ENCODE measurements around the gene SPECC1.

- TF ChIP-seq, protein P1, sequence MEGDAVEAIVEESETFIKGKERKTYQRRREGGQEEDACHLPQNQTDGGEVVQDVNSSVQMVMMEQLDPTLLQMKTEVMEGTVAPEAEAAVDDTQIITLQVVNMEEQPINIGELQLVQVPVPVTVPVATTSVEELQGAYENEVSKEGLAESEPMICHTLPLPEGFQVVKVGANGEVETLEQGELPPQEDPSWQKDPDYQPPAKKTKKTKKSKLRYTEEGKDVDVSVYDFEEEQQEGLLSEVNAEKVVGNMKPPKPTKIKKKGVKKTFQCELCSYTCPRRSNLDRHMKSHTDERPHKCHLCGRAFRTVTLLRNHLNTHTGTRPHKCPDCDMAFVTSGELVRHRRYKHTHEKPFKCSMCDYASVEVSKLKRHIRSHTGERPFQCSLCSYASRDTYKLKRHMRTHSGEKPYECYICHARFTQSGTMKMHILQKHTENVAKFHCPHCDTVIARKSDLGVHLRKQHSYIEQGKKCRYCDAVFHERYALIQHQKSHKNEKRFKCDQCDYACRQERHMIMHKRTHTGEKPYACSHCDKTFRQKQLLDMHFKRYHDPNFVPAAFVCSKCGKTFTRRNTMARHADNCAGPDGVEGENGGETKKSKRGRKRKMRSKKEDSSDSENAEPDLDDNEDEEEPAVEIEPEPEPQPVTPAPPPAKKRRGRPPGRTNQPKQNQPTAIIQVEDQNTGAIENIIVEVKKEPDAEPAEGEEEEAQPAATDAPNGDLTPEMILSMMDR (CRISPR knock-in tag; IDR thresholded peaks at IDR 0.05): no peak
- TF ChIP-seq BHLHE40 (IDR thresholded peaks at IDR 0.05; ENCODE audit: low read length): no peak
- TF ChIP-seq ZNF510 (CRISPR knock-in tag; IDR thresholded peaks at IDR 0.05; ENCODE audit: low read depth): no peak
- TF ChIP-seq ZNF672 (CRISPR knock-in tag; IDR thresholded peaks at IDR 0.05): no peak
- TF ChIP-seq TCF7 (IDR thresholded peaks at IDR 0.05; ENCODE audit: low read depth): no peak
- TF ChIP-seq ZNF292 (CRISPR knock-in tag; IDR thresholded peaks at IDR 0.05; ENCODE audit: borderline replicate concordance, low read depth): no peak
- no peak for TF ChIP-seq CREB1 (IDR thresholded peaks at IDR 0.05)
- TF ChIP-seq CREB1 (CRISPR knock-in tag; IDR thresholded peaks at IDR 0.05): no peak
- TF ChIP-seq FOXA3 (CRISPR knock-in tag; IDR thresholded peaks at IDR 0.05): no peak
- no peak for TF ChIP-seq KDM1A (CRISPR knock-in tag; IDR thresholded peaks at IDR 0.05)
- no peak for TF ChIP-seq ETV6 (CRISPR knock-in tag; conservative IDR thresholded peaks at IDR 0.05)
- no peak for TF ChIP-seq REST (IDR thresholded peaks at IDR 0.05; ENCODE audit: borderline replicate concordance in 1 of 2, low read depth in 1 of 2, low read length in 2 of 2)
- no peak for TF ChIP-seq GABPB1 (CRISPR knock-in tag; IDR thresholded peaks at IDR 0.05)
Observed at GRCh38 chr17:19996502-19996901, 12.7 kb upstream of the SPECC1 start.
